Right lobe of liver (tissue), 4 donors: ENCODE measurements around the gene PCED1B.

Source experiments
- CTCF ChIP-seq, 4 donors: fragments of 200-600 bp in 3 of 4; fragments of 450-650 bp in 1 of 4; IDR thresholded peaks; one replicate each; pipeline versions ENCODE4 v1.5.1 to v1.8.0; 2016 to 2022; ENCODE audit warnings: antibody characterized with exemption in 4 of 4, mild to moderate bottlenecking in 2 of 4
- POLR2A ChIP-seq: fragments of 450-650 bp; IDR thresholded peaks from one replicate; pipeline ENCODE4 v1.6.1; 2017; ENCODE audit warnings: antibody characterized with exemption, mild to moderate bottlenecking
- donor health status: DM: no; HTN: no; CAD: no.
- donor health status: DM: no; HTN: no; CAD: no.
- donor health status: DM: no; HTN: yes; CAD: no.

GRCh38 chr12:47120736-47121135 is 41.3 kb downstream of the PCED1B start:
- TF ChIP-seq CTCF (IDR thresholded peaks at IDR 0.05) = no peak
- TF ChIP-seq POLR2A = no peak
